Panc1 (cell line): ENCODE data around the gene HID1. TPM values are rescaled to one million over a fixed set of nuclear protein-coding genes. Genes with fewer than 3 reads are reported as not detected.

ENCODE experiments used
- ATAC-seq: fragments of 200-7000 bp; cut with Tn5 transposase; 2 replicates; pipeline ENCODE4 v1.9.1; 2020; ENCODE audit warnings: mild to moderate bottlenecking, moderate library complexity
- BruUV-seq: library from RNA; stranded (reverse); fragments of 400-500 nt; replicated peaks from 2 replicates; lab custom pipeline; 2021; lab: Mats Ljungman, UMichigan
- CTCF ChIA-PET: fragments of 300-600 bp; sonication (Branson Sonifier 250); formaldehyde crosslinking; loops from one replicate; lab custom pipeline; 2022; ENCODE audit warnings: antibody characterized with exemption; lab: Charles Lee
- POLR2A ChIA-PET: fragments of 300-600 bp; sonication (Branson Sonifier 250); formaldehyde crosslinking; loops from one replicate; lab custom pipeline; 2022; ENCODE audit warnings: antibody characterized with exemption; lab: Charles Lee
- DNase-seq: peaks from one replicate; pipeline ENCODE4 v3.0.0-alpha.2; 2010; ENCODE audit warnings: low read depth, low spot score
- H3K27ac ChIP-seq: 2 replicates; pipeline ENCODE4 v1.5.1; 2011; ENCODE audit warnings: mild to moderate bottlenecking, low read length, inconsistent platforms
- H3K27me3 ChIP-seq: fragments of 200-500 bp; sonication (Bioruptor generic); 2 replicates; pipeline ENCODE4 v1.6.0; 2014; ENCODE audit warnings: low read length, inconsistent platforms; ENCODE audit not compliant: control insufficient read depth, insufficient read depth
- H3K36me3 ChIP-seq: fragments of 200-500 bp; sonication (Bioruptor generic); 2 replicates; pipeline ENCODE4 v1.5.1; 2014; ENCODE audit warnings: inconsistent platforms, mild to moderate bottlenecking, low read length, moderate library complexity; ENCODE audit not compliant: control insufficient read depth, insufficient read depth
- H3K4me1 ChIP-seq: 2 replicates; pipeline ENCODE4 v1.5.1; 2011; ENCODE audit warnings: inconsistent platforms, mild to moderate bottlenecking, low read length, moderate library complexity; ENCODE audit not compliant: control insufficient read depth, insufficient read depth
- H3K4me3 ChIP-seq, 2 experiments: 2 replicates each; pipeline ENCODE4 v1.5.1; 2011 to 2012; ENCODE audit warnings: low read depth in 2 of 2, low read length in 2 of 2, mild to moderate bottlenecking in 2 of 2, inconsistent platforms in 1 of 2, moderate library complexity in 1 of 2
- H3K9me3 ChIP-seq: fragments of 200-500 bp; sonication (Bioruptor generic); 2 replicates; pipeline ENCODE4 v1.5.1; 2014; ENCODE audit warnings: low read depth, mild to moderate bottlenecking, inconsistent platforms, low read length, moderate library complexity; ENCODE audit not compliant: control insufficient read depth, insufficient read depth
- CTCF ChIP-seq: fragments of 450-650 bp; IDR thresholded peaks from 2 replicates; pipeline ENCODE4 v1.5.1; 2017; ENCODE audit warnings: mild to moderate bottlenecking
- POLR2AphosphoS5 ChIP-seq: IDR thresholded peaks from 2 replicates; pipeline ENCODE4 v1.6.1; 2012; ENCODE audit warnings: mild to moderate bottlenecking, low read depth, low read length, moderate library complexity
- REST ChIP-seq, 2 experiments: IDR thresholded peaks; 2 replicates each; pipeline ENCODE4 v1.6.1; 2011 to 2012; ENCODE audit warnings: low read depth in 2 of 2, control low read depth in 1 of 2, low read length in 1 of 2, mild to moderate bottlenecking in 1 of 2, moderate library complexity in 1 of 2; ENCODE audit not compliant: insufficient read depth in 1 of 2
- SIN3A ChIP-seq: IDR thresholded peaks from 2 replicates; pipeline ENCODE4 v1.6.1; 2012; ENCODE audit warnings: low read depth, mild to moderate bottlenecking, low read length, moderate library complexity, borderline replicate concordance; ENCODE audit not compliant: insufficient read depth
- TCF7L2 ChIP-seq: IDR thresholded peaks from 2 replicates; pipeline ENCODE4 v1.6.1; 2011; ENCODE audit warnings: mild to moderate bottlenecking, low read depth, low read length, inconsistent platforms
- in situ Hi-C: cut with HindIII; loops from 2 replicates; pipeline ENCODE4 v1.10.0; 2016; ENCODE audit warnings: low sequenced_read_pairs, low pct_unique_long_range_greater_than_20kb
- intact Hi-C: fragments of 100-400 bp; cut with micrococcal nuclease; formaldehyde crosslinking; loops from one replicate; pipeline ENCODE4 v1.10.0; 2022; ENCODE audit not compliant: unreplicated experiment
- total RNA-seq: library from RNA; stranded (reverse); gene quantifications from one replicate; pipeline ENCODE4 v1.2.1, GENCODE V29; 2021; ENCODE audit not compliant: unreplicated experiment

HID1 gene
- total RNA-seq, 1 experiment from 2014 or later: 10.9 TPM

- POLR2A ChIA-PET: interaction anchor here (0.7 kb wide), 1 partner anchor 17 kb away, joined by 3 read pairs; no protein-coding TSS in a partner anchor
- Histone ChIP-seq H3K27me3 (no peaks in the 10 kb centered on the region), H3K4me1 (peaks cover 3% of the 10 kb centered on the region; the same call in 1 of the 2 replicates), H3K9me3 (no peaks in the 10 kb centered on the region), H3K36me3 (no peaks in the 10 kb centered on the region), H3K4me3 (no peak overlapping the region), H3K27ac (no peak overlapping the region)
- no peak for TF ChIP-seq SIN3A
- DNase-seq (no peak), ATAC-seq (no peak)
- intact Hi-C loops: loop anchor here (5.0 kb wide), 1 partner anchor 42 kb away; no protein-coding TSS in a partner anchor
- CTCF ChIA-PET: no interaction called here
- no TSS peak for BruUV-seq
- in situ Hi-C loops: no loop called here
Measured at GRCh38 chr17:74964988-74965622, 7.5 kb downstream of the HID1 start.

- H3K27ac ChIP-seq: no peak overlapping the region
- ChIA-PET CTCF (interaction anchor here (0.5 to 1.6 kb wide), 8 partner anchors 8 to 238 kb away, joined by 3 to 16 read pairs (median 4); partner anchors contain the start of genes FDXR and HID1), POLR2A (interaction anchor here (1.4 kb wide), 1 partner anchor 30 kb away, joined by 11 read pairs; no protein-coding TSS in a partner anchor)
- peaks cover 3% of the 10 kb centered on the region; the same call in 1 of the 2 replicates for H3K4me1 ChIP-seq
- in situ Hi-C loops: no loop called here
- no peak overlapping the region for H3K4me3 ChIP-seq
- no peaks in the 10 kb centered on the region for H3K9me3 ChIP-seq
- no TSS peak for BruUV-seq
- no peaks in the 10 kb centered on the region for H3K27me3 ChIP-seq
- intact Hi-C loops: loop anchor here (5.0 kb wide), 1 partner anchor 43 kb away; no protein-coding TSS in a partner anchor
- no peak for DNase-seq
- TF ChIP-seq REST (IDR thresholded peaks at IDR 0.05; ENCODE audit: insufficient read depth in 1 of 2, low read depth in 2 of 2, low read length in 1 of 2) (no peak), TCF7L2 (no peak), POLR2AphosphoS5 (no peak), SIN3A (no peak), CTCF (no peak)
- H3K36me3 ChIP-seq: no peaks in the 10 kb centered on the region
- no peak for ATAC-seq
Measured at GRCh38 chr17:74964246-74964761, 8.3 kb downstream of the HID1 start.
